ENCODE results near the gene CABP1. TPM values are rescaled to one million over a fixed set of nuclear protein-coding genes. Genes with fewer than 3 reads are reported as not detected.

Gene CABP1
- total and polyA plus RNA-seq, 2 experiments from 2014 or later, result not detected

- H3K4me3 ChIP-seq, result no peak overlapping the region
- peaks cover 6% of the 10 kb centered on the region for H3K36me3 ChIP-seq
- H3K4me1 ChIP-seq (ENCODE audit: low read depth), result peaks cover 6% of the 10 kb centered on the region
- DNase-seq (ENCODE audit: low read depth in 1 of 2, low spot score in 1 of 2), result no peak
- no peaks in the 10 kb centered on the region for H3K27me3 ChIP-seq
- H3K9me3 ChIP-seq (ENCODE audit: low read depth), result no peaks in the 10 kb centered on the region
- H3K27ac ChIP-seq, result no peak overlapping the region
- no peak for TF ChIP-seq CTCF (IDR thresholded peaks at IDR 0.05; ENCODE audit: low read depth, low read length)
Measured at GRCh38 chr12:120705618-120706017, 65.2 kb downstream of the CABP1 start.

DNA sequence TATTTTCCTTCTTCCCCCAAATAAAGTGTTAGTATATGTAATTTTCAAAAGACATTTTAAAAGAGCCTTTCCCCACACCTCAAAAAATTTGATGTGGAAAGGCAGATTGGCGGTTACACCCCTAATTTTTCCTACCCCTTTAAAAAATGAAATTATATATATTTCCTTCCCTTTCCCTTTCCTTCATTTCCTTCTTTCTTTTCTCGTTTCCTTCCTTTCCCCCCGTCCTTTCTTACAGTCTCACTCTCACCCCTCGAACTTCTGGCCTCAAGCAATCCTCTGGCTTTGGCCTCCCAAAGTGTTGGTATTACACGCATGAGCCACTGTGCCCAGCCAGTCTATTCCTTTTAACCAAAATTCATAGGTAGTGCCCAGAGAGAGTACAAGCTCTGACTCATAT is 65.6 kb downstream of the CABP1 start:
- Histone ChIP-seq H3K27ac (no peak overlapping the region), H3K4me1 (ENCODE audit: low read depth) (peaks cover 7% of the 10 kb centered on the region), H3K27me3 (no peaks in the 10 kb centered on the region), H3K36me3 (peaks cover 6% of the 10 kb centered on the region), H3K4me3 (no peak overlapping the region), H3K9me3 (ENCODE audit: low read depth) (no peaks in the 10 kb centered on the region)
- DNase-seq (ENCODE audit: low read depth in 1 of 2, low spot score in 1 of 2), result no peak
- TF ChIP-seq CTCF (IDR thresholded peaks at IDR 0.05; ENCODE audit: low read depth, low read length), result no peak

GRCh38 chr12:120708651-120709050 is 68.2 kb downstream of the CABP1 start:
- Histone ChIP-seq H3K27me3 (no peaks in the 10 kb centered on the region), H3K9me3 (ENCODE audit: low read depth) (no peaks in the 10 kb centered on the region), H3K36me3 (no peaks in the 10 kb centered on the region), H3K27ac (no peak overlapping the region), H3K4me3 (no peak overlapping the region), H3K4me1 (ENCODE audit: low read depth) (peaks cover 16% of the 10 kb centered on the region)
- no peak for TF ChIP-seq CTCF (IDR thresholded peaks at IDR 0.05; ENCODE audit: low read depth, low read length)
- DNase-seq (ENCODE audit: low read depth in 1 of 2, low spot score in 1 of 2), result no peak

DNA sequence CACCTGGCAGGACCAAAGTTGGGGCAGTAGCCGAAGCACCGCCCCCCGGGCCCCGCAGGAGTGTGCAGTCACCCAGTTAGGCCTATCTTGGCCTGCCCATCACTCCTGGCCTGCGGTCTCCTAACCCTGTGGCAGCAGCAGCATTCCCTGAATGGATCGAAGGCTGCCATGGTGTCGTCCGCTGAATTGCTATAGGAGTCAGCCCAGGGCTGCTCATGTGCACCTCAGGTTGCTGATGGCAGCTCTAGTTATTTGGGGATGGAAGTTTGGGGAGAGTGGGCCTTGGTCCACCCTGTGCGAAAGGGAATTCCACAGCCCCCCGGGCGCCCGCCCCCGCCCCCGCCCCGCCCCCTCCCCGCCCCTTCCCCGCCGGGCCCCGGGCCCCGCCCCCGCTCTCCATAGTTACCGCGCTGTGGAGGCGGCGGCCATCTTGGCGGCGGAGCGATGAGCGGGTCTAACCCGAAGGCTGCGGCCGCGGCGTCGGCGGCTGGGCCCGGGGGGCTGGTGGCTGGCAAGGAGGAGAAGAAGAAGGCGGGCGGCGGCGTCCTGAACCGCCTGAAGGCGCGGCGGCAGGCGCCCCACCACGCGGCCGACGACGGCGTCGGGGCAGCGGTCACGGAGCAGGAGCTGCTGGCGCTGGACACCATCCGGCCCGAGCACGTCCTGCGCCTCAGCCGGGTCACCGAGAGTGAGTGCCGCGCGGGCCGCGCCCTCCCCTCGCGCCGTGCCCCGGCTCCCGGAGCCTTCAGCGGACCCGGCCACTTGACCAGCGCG is 69.8 kb downstream of the CABP1 start, which contains the start of gene UNC119B:
TSS of gene UNC119B (plus strand) at position 428 of the 774 bp plus-strand sequence. CDS start at position 445, 17 bp downstream.
- H3K27ac ChIP-seq, result peak within 1 kb of the TSS; percentile 78
- H3K4me1 ChIP-seq (ENCODE audit: low read depth), result peaks cover 16% of the 10 kb centered on the region
- peak within 1 kb of the TSS; percentile 93 for H3K4me3 ChIP-seq
- peak; percentile 61 to 82 for DNase-seq (ENCODE audit: low read depth in 1 of 2, low spot score in 1 of 2)
- H3K36me3 ChIP-seq, result peaks cover 9% of the 10 kb centered on the region
- H3K27me3 ChIP-seq, result no peaks in the 10 kb centered on the region
- H3K9me3 ChIP-seq (ENCODE audit: low read depth), result no peaks in the 10 kb centered on the region
- no peak for TF ChIP-seq CTCF (IDR thresholded peaks at IDR 0.05; ENCODE audit: low read depth, low read length)

DNA sequence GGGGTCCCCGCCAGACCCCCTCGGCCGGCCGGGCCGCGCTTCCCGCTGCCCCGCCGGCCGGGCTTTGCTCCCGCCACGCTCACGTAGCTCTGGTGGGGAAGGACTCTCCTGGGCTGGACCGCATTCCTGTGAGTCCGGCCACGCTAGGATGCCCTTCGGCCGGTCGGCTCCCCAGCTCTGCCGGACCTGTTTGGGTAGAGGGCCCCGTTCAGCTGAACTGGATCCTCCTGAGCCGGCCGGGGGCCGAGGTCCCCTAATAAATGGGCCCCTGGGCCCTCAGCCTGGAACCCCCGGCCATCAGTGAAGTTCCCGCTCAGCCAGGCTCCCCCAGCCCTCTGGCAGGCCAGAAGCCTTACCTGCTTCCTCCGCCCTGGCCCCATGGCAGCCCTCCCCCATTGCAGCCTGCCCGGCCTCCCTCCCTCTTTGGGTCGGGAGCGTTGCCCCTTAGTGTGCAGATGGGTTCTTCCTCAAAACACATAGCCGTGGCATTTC is 70.4 kb downstream of the CABP1 start:
- H3K27me3 ChIP-seq, result no peaks in the 10 kb centered on the region
- H3K4me1 ChIP-seq (ENCODE audit: low read depth), result peaks cover 16% of the 10 kb centered on the region
- peak overlapping the region; percentile 78 for H3K27ac ChIP-seq
- peak in 1 of 2 donors; percentile 58 for DNase-seq (ENCODE audit: low read depth in 1 of 2, low spot score in 1 of 2)
- peaks cover 14% of the 10 kb centered on the region for H3K36me3 ChIP-seq
- no peak for TF ChIP-seq CTCF (IDR thresholded peaks at IDR 0.05; ENCODE audit: low read depth, low read length)
- no peaks in the 10 kb centered on the region for H3K9me3 ChIP-seq (ENCODE audit: low read depth)
- H3K4me3 ChIP-seq, result peak overlapping the region; percentile 93
